GM19025 (cell line): Measurements from ENCODE around the gene ZIC1.

Experiments
- ATAC-seq: cut with Tn5 transposase; IDR thresholded peaks from one replicate; pipeline ENCODE4 v1.9.1; 2021; ENCODE audit warnings: mild to moderate bottlenecking, low read depth, moderate library complexity; ENCODE audit not compliant: unreplicated experiment

ZIC1 gene

GRCh38 chr3:147394884-147395225 lies 14.3 kb upstream of the ZIC1 start:
- no peak for ATAC-seq

DNA sequence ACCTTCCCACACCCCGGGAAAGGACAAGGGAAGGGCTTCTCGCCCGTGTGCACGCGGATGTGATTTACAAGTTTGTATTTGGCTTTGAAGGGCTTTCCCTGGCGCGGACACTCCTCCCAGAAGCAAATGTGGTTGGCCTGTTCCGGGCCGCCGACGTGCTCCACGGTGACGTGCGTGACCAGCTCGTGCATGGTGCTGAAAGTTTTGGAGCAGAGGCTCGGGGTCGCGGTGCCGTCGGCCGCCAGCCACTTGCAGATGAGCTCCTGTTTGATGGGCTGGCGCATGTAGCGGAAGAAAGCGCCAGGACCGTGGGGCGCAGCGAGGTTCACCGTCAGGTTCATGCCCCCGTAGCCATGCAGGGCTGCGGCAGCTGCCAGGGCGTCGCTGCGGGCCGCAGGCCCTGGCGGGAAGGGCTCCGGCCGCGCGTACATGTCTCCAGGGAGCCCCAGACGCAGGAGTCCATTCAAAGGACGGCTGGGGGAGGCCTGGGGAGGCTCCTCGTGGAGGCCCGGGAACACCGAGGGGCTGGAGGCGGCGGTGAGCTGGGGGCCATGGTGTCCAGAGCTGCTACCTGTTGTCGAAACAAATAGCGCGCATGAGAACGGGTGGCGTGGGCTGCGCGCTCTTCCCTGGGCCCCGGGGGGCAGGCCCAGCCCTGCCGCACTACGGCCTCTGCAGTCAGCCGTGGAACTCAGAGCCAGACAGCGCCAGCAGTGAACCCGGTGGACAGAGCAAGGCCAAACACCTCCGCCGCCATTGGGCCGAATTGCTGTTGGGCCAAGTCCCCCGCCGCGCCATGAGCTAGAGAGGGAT lies 13.1 kb upstream of the ZIC1 start:
- ATAC-seq: no peak

- ATAC-seq: no peak
Observed at GRCh38 chr3:147396712-147397046, 12.5 kb upstream of the ZIC1 start.

- no peak for ATAC-seq
Observed at GRCh38 chr3:147397155-147397874, 11.8 kb upstream of the ZIC1 start.

- ATAC-seq: no peak
Observed at GRCh38 chr3:147397875-147398812, 11.0 kb upstream of the ZIC1 start.

DNA sequence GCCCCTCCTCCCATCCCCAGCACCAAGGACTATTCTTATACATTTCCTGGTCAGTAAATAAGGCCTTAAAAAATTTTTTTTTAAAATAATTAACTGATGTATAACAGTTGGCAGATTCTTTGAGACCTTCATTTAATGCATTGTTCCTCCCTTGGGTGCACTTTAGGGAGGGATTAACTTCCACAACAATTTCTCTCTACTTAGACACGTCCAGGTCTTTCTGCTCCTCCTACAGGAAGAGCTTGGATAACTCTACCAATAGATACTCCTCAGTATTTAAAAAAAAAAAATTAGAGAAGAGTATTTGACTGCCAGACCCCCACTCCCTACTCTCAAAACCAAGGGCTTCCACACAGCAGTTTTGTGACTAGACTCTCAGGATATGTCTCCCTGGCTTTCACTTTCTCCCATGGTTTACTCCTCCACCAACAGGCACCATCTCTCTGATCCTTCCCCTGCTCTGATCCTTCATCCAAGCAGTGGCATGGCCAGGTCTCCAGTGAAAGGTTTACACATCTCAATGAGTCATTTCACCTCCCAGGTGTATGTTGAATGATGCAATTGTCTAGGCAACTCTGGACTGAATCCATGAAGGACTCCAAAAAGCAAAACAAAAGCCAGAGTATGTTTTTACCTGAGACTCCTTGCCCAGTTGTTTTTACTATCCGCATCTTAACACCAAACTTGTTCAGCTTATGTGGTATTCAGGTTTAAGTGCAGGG lies 10.2 kb upstream of the ZIC1 start:
- ATAC-seq: no peak

DNA sequence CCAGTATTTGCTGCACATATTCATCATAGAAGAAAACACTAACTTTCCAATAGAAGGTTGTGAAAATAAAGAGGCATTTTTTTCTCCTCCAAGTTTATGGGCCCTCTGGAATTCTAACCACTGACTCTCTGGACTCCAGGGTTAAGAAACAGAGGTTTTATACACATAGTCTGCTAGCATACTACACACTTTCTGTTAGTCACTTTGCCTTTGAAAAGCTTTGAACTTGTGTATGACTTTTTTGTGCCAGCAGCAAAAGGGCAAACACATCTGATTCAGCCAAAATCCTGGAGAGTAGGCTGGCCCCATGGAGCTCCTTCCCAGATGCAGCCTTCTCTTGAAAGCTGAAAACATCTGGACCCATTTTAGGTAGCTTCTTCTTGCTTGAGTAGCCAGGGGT lies 9.1 kb upstream of the ZIC1 start:
- ATAC-seq: no peak

DNA sequence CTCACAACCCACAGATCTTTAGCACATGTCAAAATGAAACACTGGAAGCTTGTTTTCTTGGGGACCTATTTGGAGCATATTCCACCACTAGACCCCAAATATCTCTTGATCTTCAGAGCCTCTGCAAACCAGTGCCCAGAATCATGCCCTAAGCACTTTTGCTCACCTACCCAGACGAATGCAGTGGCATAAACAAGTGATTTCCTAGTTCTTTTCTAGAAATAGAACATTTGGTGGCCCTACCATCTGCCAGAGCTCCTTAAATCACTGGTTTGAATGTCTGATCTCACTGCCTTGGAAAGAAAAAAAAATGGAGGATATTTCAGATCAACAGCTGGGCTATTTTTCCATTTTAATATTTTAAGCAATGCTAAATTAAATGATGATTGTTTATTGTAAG lies 8.2 kb upstream of the ZIC1 start:
- no peak for ATAC-seq

DNA sequence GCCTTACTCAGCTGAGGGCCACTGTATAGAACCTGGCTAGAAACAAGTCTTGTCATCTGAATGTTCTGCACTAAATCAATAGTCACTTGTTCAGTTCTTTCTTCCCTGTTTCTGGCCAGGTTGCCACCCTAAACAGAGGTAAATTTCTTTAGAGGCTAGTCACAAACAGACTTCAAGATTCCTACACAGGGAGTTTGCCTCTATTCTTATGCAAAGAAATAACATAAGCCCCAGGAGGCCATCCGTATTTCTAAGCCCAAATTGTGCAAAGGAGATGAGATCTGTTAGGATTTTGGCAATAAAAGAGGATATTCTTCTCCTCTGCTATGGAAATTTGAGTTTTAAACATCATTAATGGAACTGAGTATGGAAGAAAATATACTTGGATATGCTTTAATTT lies 7.7 kb upstream of the ZIC1 start:
- ATAC-seq: no peak

DNA sequence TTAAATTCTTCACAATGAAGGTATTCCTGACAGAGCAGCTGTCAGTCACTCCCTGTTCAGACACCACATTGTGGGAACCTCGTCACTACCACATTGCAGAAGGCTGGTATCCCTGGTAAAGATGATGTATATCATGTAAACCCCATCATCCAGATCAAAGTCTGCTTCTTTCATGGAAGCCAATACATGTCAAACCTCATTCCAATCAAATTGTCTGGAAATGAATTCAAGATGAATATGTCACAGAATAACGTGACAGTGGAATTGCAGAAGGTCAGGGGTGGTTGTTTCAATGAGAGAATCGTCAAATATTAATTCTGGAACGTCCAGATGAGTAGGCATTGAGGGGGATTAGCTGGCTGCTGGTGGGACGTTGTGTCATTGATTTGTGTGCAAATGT lies 7.0 kb upstream of the ZIC1 start:
- ATAC-seq: no peak

DNA sequence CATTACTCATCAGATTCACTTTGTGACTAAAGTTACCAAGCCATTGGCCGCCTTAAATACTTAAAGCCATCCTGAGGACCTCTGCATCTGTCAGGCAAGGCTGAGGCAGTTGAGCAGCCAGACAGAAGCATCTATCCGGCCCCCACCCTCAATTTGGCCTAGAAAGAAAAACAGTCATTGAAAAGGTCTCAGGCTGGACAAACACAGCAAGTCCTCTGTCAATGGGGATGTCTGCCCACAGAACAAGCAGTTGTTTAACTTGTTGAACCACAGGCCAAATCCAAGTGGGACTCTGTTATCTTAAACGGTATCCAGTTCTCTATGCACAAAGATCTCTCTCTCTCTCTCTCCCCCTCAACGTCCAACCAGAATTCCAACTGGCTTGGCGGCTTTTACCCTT lies 5.7 kb upstream of the ZIC1 start:
- no peak for ATAC-seq

GRCh38 chr3:147404000-147404799 lies 5.0 kb upstream of the ZIC1 start:
- ATAC-seq: no peak

DNA sequence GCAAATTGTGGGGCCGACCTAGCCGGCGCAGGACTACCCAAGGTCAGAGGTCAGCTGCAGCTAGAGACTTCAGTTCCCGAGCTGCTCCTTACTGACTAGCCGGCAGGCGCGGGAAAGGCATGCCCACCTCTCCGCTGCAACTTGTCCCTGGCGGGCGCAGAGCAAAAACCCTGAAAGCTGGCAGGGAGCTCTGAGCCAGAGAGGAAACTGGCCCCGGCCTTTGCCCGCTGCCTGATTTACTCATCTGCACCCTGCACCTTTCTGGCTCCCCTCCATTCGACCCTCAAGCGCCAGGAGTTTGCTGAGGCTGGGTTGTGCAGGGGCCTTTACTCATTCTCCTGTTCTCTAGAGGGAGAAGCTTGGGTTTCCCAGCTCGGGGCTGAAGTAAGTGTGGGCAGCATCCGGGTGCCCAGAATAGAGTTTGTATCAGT lies 4.3 kb upstream of the ZIC1 start:
- ATAC-seq: no peak

- no peak for ATAC-seq
Observed at GRCh38 chr3:147405231-147406027, 3.7 kb upstream of the ZIC1 start.

- no peak for ATAC-seq
Observed at GRCh38 chr3:147406028-147406931, 2.9 kb upstream of the ZIC1 start, which contains the start of gene ZIC4. ZIC4 (minus strand) TSS chr3:147406543; CDS start chr3:147402797, 3,746 bp downstream.

GRCh38 chr3:147407114-147407497 lies 2.1 kb upstream of the ZIC1 start:
- ATAC-seq: no peak

DNA sequence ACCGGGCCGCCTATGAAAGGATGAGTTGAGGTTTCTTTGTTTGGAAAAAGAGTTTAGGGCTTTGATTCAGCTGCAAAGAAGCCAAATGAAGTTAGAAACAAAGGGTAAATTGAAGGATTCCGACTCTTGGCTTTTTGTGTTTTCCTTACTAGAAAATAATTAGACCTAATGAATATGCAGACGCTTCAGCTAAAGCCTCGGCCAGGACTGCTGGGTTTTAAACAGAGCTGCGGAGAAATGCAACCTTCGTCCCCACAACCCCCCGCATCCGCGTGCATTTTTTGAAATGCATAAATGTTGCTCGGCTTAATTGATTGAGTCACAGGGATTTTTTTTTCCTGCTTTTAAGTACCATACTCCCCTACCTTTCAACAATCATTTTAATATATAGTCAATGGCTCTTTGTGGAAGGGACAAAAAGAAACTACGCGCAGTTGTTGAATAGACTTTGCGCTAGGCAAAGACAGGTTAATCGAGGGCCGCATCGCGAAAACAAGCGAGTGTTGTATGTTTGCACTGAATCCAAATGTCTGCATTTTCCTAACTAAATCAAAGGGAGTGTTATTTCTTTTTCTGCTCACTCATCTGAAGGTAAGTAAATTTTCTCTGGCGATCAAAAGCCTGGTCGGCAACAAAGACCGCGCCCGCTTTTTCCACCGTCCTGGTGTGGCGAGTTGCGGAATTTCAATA lies 1.5 kb upstream of the ZIC1 start:
- no peak for ATAC-seq
